Prostate gland (tissue), 2 donors: ENCODE data around the gene LITAF. TPM values are rescaled to one million over a fixed set of nuclear protein-coding genes. Genes with fewer than 3 reads are reported as not detected.
"Not testable (repeated sequence)": the region's sequence is repeated elsewhere in the genome, so short reads cannot be mapped to it uniquely, and the experiment has no call there.

Experiments used
- DNase-seq: peaks from one replicate; pipeline ENCODE4 v3.0.0-alpha.2; 2019; ENCODE audit warnings: low spot score
- H3K27ac ChIP-seq, 2 donors: fragments of 200-600 bp; sonication (generic); 2 replicates each; pipeline ENCODE4 v1.5.1; 2017 to 2019
- H3K27me3 ChIP-seq: fragments of 200-600 bp; sonication (generic); replicated peaks from 2 replicates; pipeline ENCODE4 v1.5.1; 2019; ENCODE audit not compliant: insufficient read depth
- H3K36me3 ChIP-seq, 2 donors: fragments of 200-600 bp; sonication (generic); 1 replicate in 1 of 2; 2 replicates in 1 of 2; pipeline versions ENCODE4 v1.5.1 to v1.8.1; 2017 to 2019
- H3K4me1 ChIP-seq: fragments of 200-600 bp; sonication (generic); replicated peaks from 2 replicates; pipeline ENCODE4 v1.5.1; 2019
- H3K4me3 ChIP-seq, 2 donors: fragments of 200-600 bp; sonication (generic); 2 replicates each; pipeline ENCODE4 v1.5.1; 2017 to 2019
- H3K9me3 ChIP-seq: fragments of 200-600 bp; sonication (generic); 2 replicates; pipeline ENCODE4 v1.5.1; 2017
- CTCF ChIP-seq, 4 experiments: fragments of 200-600 bp in 2 of 4; fragments of 450-650 bp in 2 of 4; sonication (generic) in 2 of 4; IDR thresholded peaks; 1 replicate in 3 of 4; 2 replicates in 1 of 4; pipeline ENCODE4 v1.5.1; 2016 to 2019; ENCODE audit warnings: antibody characterized with exemption in 4 of 4, mild to moderate bottlenecking in 2 of 4, moderate library complexity in 2 of 4
- POLR2A ChIP-seq: fragments of 450-650 bp; IDR thresholded peaks from one replicate; pipeline ENCODE4 v1.6.1; 2016; ENCODE audit warnings: antibody characterized with exemption, mild to moderate bottlenecking
- POLR2AphosphoS5 ChIP-seq: sonication (generic); formaldehyde crosslinking; IDR thresholded peaks from one replicate; pipeline ENCODE4 v1.6.1; 2017; ENCODE audit warnings: antibody characterized with exemption
- WGBS: methylation state at CpG from one replicate; pipeline ENCODE4 v1.1.5; 2018; 5-methylcytosine and 5-hydroxymethylcytosine counted together
- intact Hi-C: fragments of 100-400 bp; cut with DNase I; formaldehyde crosslinking; loops from one replicate; pipeline ENCODE4 v1.14.2; 2022
- total RNA-seq, 2 donors: library from RNA; depleted of rRNA; stranded (reverse); fragments of >200 nt; gene quantifications; one replicate each; pipeline ENCODE4 v1.1.0, GENCODE V29; 2016

LITAF gene
- total RNA-seq, 2 donors from 2014 or later, result 92.5 to 137 TPM

- Histone ChIP-seq H3K27ac (no peak overlapping the region), H3K4me1 (no peaks in the 10 kb centered on the region), H3K27me3 (no peaks in the 10 kb centered on the region), H3K9me3 (no peaks in the 10 kb centered on the region), H3K4me3 (no peak overlapping the region), H3K36me3 (no peaks in the 10 kb centered on the region)
- no peak for TF ChIP-seq POLR2A
- TF ChIP-seq CTCF (IDR thresholded peaks at IDR 0.05), result no peak
- TF ChIP-seq POLR2AphosphoS5, result no peak
- intact Hi-C loops, result no loop called here
- no peak for DNase-seq
- 95% methylated on average over 10 of the region's 10 CpGs for WGBS
Observed at GRCh38 chr16:11520442-11520841, 66.3 kb downstream of the LITAF start.

GRCh38 chr16:11517961-11518360 lies 68.8 kb downstream of the LITAF start:
- H3K27ac ChIP-seq, result no peak overlapping the region
- 70% methylated on average over 5 of the region's 5 CpGs for WGBS
- no peaks in the 10 kb centered on the region for H3K36me3 ChIP-seq
- intact Hi-C loops, result no loop called here
- TF ChIP-seq POLR2AphosphoS5, result no peak
- no peak for TF ChIP-seq POLR2A
- TF ChIP-seq CTCF (IDR thresholded peaks at IDR 0.05), result no peak
- no peak for DNase-seq
- H3K27me3 ChIP-seq, result no peaks in the 10 kb centered on the region
- H3K4me3 ChIP-seq, result no peak overlapping the region
- H3K9me3 ChIP-seq, result no peaks in the 10 kb centered on the region
- no peaks in the 10 kb centered on the region for H3K4me1 ChIP-seq

- TF ChIP-seq POLR2AphosphoS5 (no peak), POLR2A (no peak)
- no peaks in the 10 kb centered on the region for H3K27me3 ChIP-seq
- intact Hi-C loops, result no loop called here
- H3K9me3 ChIP-seq, result no peaks in the 10 kb centered on the region
- 78% methylated on average over 12 of the region's 13 CpGs for WGBS
- no peak overlapping the region for H3K4me3 ChIP-seq
- no peaks in the 10 kb centered on the region for H3K36me3 ChIP-seq
- no peak overlapping the region for H3K27ac ChIP-seq
- H3K4me1 ChIP-seq, result no peaks in the 10 kb centered on the region
- DNase-seq, result no peak
Observed at GRCh38 chr16:11515540-11516430, 70.9 kb downstream of the LITAF start.

- DNase-seq, result no peak
- no peaks in the 10 kb centered on the region for H3K4me1 ChIP-seq
- H3K4me3 ChIP-seq, result no peak overlapping the region
- no peak overlapping the region for H3K27ac ChIP-seq
- intact Hi-C loops, result no loop called here
- no peak for TF ChIP-seq POLR2A
- TF ChIP-seq POLR2AphosphoS5, result no peak
- TF ChIP-seq CTCF (IDR thresholded peaks at IDR 0.05), result no peak
- H3K27me3 ChIP-seq, result no peaks in the 10 kb centered on the region
- WGBS, result 92% methylated on average over 13 of the region's 14 CpGs
- no peaks in the 10 kb centered on the region for H3K36me3 ChIP-seq
- H3K9me3 ChIP-seq, result no peaks in the 10 kb centered on the region
Observed at GRCh38 chr16:11514283-11514682, 72.4 kb downstream of the LITAF start.

GRCh38 chr16:11513366-11513765 lies 73.4 kb downstream of the LITAF start:
- H3K4me3 ChIP-seq, H3K4me1 ChIP-seq, H3K27me3 ChIP-seq, H3K27ac ChIP-seq, DNase-seq, intact Hi-C loops, H3K36me3 ChIP-seq, H3K9me3 ChIP-seq: not testable (repeated sequence)
- 96% methylated on average over 13 of the region's 13 CpGs for WGBS

GRCh38 chr16:11511801-11512200 lies 74.9 kb downstream of the LITAF start:
- Histone ChIP-seq H3K36me3 (no peaks in the 10 kb centered on the region), H3K27ac (no peak overlapping the region), H3K27me3 (no peaks in the 10 kb centered on the region), H3K9me3 (no peaks in the 10 kb centered on the region), H3K4me3 (no peak overlapping the region), H3K4me1 (no peaks in the 10 kb centered on the region)
- TF ChIP-seq CTCF (IDR thresholded peaks at IDR 0.05) (no peak), POLR2AphosphoS5 (no peak), POLR2A (no peak)
- intact Hi-C loops, result no loop called here
- 79% methylated on average over 6 of the region's 6 CpGs for WGBS
- no peak for DNase-seq
